ENCODE data around the gene BRCC3.

Gene BRCC3

DNA sequence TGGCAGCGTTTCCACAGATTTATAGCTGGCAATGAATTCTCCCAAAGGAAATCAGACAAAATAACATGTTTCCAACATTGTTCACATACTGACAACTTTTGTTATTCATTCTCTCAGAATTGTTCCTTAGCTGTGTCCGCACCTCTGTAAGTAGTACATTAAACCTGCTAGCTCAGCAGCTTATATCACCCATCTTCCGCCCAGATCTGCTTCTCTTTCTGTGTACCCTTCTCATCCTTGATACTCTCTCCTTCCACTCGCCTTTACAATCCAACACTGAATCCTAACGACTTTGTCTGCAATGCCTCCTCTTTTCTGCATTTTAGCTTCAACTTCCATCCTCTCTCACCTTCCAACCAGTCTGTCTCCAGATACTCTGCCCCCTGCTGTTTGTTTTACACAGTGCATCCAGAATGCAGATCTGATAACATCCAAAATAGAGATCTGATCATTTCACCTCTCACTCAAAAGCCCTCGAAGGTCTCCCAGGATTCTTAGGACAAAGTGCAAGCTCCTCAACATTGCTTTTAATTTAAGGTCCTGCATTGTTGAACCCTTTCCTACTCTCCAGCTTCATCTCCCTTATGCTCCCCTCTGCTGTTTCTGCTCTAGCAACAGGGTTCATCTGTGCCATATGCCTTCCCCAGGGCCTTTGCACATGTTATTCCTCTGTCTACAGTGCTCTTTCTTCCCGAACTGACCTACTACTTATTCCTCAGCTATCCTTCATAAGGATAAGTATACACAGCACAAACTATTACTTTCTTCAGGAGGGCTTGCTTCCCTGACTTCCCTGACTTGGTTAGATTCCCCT, 77.6 kb downstream of the BRCC3 start:
- peak; percentile 47 for DNase-seq

DNA sequence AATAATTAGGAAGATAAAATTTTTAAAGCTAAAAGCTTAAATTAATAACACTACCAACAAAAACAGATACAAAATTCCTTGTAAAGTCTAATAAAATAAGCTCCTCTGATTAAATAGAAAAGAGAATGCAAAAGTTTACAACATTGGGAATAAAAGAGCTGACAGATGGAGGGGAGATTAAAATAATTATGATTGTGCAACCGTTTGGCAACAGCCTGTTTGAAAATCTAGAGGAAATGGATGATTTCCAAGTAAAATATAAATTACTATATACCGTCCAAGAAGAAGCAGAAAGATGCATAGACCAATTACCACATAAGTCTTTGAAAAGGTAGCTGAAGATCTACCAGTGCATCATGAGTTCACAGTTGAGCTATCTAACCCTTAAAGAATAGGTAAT, 98.6 kb downstream of the BRCC3 start:
- no peak for DNase-seq

Measured in activated CD4-positive, alpha-beta T cell treated with anti-CD3 and anti-CD28 coated beads, Interleukin-2, Interleukin-6, amounts not matched to agents 100 ng/mL and 50 ng/mL, durations not matched to agents 16 hours and 8 hours (primary cell).